DND-41 (cell line): ENCODE measurements around the gene FOXP1.
"Not testable (repeated sequence)": the region's sequence is repeated elsewhere in the genome, so short reads cannot be mapped to it uniquely, and the experiment has no call there.

Experiments
- ATAC-seq: fragments of 200-7000 bp; cut with Tn5 transposase; 3 replicates; pipeline ENCODE4 v1.9.1; 2021; ENCODE audit warnings: low read depth; ENCODE audit not compliant: insufficient read depth
- DNase-seq: peaks from one replicate; pipeline ENCODE4 v3.0.0-alpha.2; 2020
- H2AFZ ChIP-seq: 2 replicates; pipeline ENCODE4 v1.6.0; 2012; ENCODE audit warnings: low read depth, low read length
- H3K27ac ChIP-seq: 2 replicates; pipeline ENCODE4 v1.5.1; 2012; ENCODE audit warnings: low read length, inconsistent platforms
- H3K27me3 ChIP-seq: fragments of 200-600 bp; sonication (generic); 2 replicates; pipeline ENCODE4 v1.6.0; 2012; ENCODE audit warnings: low read length, mild to moderate bottlenecking, inconsistent platforms; ENCODE audit not compliant: insufficient read depth, poor library complexity
- H3K36me3 ChIP-seq: 2 replicates; pipeline ENCODE4 v1.5.1; 2012; ENCODE audit warnings: low read length, inconsistent platforms; ENCODE audit not compliant: insufficient read depth
- H3K4me1 ChIP-seq: 2 replicates; pipeline ENCODE4 v1.5.1; 2012; ENCODE audit warnings: mild to moderate bottlenecking, low read length; ENCODE audit not compliant: insufficient read depth
- H3K4me2 ChIP-seq: 2 replicates; pipeline ENCODE4 v1.6.0; 2012; ENCODE audit warnings: mild to moderate bottlenecking, moderate library complexity, low read length, inconsistent platforms; ENCODE audit not compliant: insufficient read depth
- H3K4me3 ChIP-seq, 2 experiments: fragments of 200-600 bp in 1 of 2; shearing (Covaris generic) in 1 of 2; 2 replicates each; pipeline ENCODE4 v1.5.1; 2012 to 2016; ENCODE audit warnings: inconsistent platforms in 2 of 2, low read length in 2 of 2, mild to moderate bottlenecking in 2 of 2, low read depth in 1 of 2, moderate library complexity in 1 of 2
- H3K79me2 ChIP-seq: 2 replicates; pipeline ENCODE4 v1.6.0; 2012; ENCODE audit warnings: low read length, inconsistent platforms; ENCODE audit not compliant: insufficient read depth
- H3K9ac ChIP-seq: 2 replicates; pipeline ENCODE4 v1.6.0; 2012; ENCODE audit warnings: low read depth, mild to moderate bottlenecking, inconsistent platforms, low read length, moderate library complexity
- H3K9me3 ChIP-seq: 2 replicates; pipeline ENCODE4 v1.5.1; 2012; ENCODE audit warnings: low read length, moderate library complexity, mild to moderate bottlenecking, inconsistent platforms; ENCODE audit not compliant: insufficient read depth, severe bottlenecking
- H4K20me1 ChIP-seq: 2 replicates; pipeline ENCODE4 v1.6.0; 2012; ENCODE audit warnings: low read length; ENCODE audit not compliant: insufficient read depth
- CTCF ChIP-seq: IDR thresholded peaks from 2 replicates; pipeline ENCODE4 v1.5.1; 2012; ENCODE audit warnings: borderline replicate concordance, low read length, moderate library complexity, mild to moderate bottlenecking; ENCODE audit not compliant: poor library complexity, severe bottlenecking; ENCODE audit errors: extremely low read depth
- EZH2 ChIP-seq: IDR thresholded peaks from 3 replicates; pipeline ENCODE4 v1.6.1; 2012; ENCODE audit warnings: borderline replicate concordance, low read depth, mild to moderate bottlenecking, moderate library complexity, low read length, inconsistent platforms; ENCODE audit not compliant: severe bottlenecking

FOXP1 gene

GRCh38 chr3:71438904-71439303 is 144.6 kb downstream of the FOXP1 start:
- H3K36me3 ChIP-seq, result 0 out of 2 replicates have a peak, but pooled peaks cover 3% of the 10 kb centered on the region
- DNase-seq (no peak), ATAC-seq (no peak)
- peaks cover 59% of the 10 kb centered on the region for H3K79me2 ChIP-seq
- H4K20me1 ChIP-seq, result peaks cover 6% of the 10 kb centered on the region; the same call in 1 of the 2 replicates
- TF ChIP-seq EZH2 (no peak), CTCF (no peak)
- peaks cover 51% of the 10 kb centered on the region for H3K4me1 ChIP-seq
- H3K9ac ChIP-seq, result no peak overlapping the region
- no peaks in the 10 kb centered on the region for H3K27me3 ChIP-seq
- H3K9me3 ChIP-seq, result no peaks in the 10 kb centered on the region
- no peak overlapping the region for H3K4me3 ChIP-seq
- H3K27ac ChIP-seq, result peak overlapping the region; percentile 45
- no peak overlapping the region for H2AFZ ChIP-seq
- no peak overlapping the region for H3K4me2 ChIP-seq

GRCh38 chr3:71438071-71438685 is 145.3 kb downstream of the FOXP1 start:
- no peaks in the 10 kb centered on the region for H3K27me3 ChIP-seq
- H3K79me2 ChIP-seq, result peaks cover 61% of the 10 kb centered on the region
- DNase-seq, result no peak
- no peak overlapping the region for H2AFZ ChIP-seq
- H3K4me2 ChIP-seq, result no peak overlapping the region
- H3K36me3 ChIP-seq, result 0 out of 2 replicates have a peak, but pooled peaks cover 3% of the 10 kb centered on the region
- peaks cover 50% of the 10 kb centered on the region for H3K4me1 ChIP-seq
- no peak for ATAC-seq
- H3K27ac ChIP-seq, result no peak overlapping the region
- H4K20me1 ChIP-seq, result peaks cover 9% of the 10 kb centered on the region; the same call in 1 of the 2 replicates
- no peak overlapping the region for H3K4me3 ChIP-seq
- TF ChIP-seq EZH2 (no peak), CTCF (no peak)
- no peak overlapping the region for H3K9ac ChIP-seq
- no peaks in the 10 kb centered on the region for H3K9me3 ChIP-seq

DNA sequence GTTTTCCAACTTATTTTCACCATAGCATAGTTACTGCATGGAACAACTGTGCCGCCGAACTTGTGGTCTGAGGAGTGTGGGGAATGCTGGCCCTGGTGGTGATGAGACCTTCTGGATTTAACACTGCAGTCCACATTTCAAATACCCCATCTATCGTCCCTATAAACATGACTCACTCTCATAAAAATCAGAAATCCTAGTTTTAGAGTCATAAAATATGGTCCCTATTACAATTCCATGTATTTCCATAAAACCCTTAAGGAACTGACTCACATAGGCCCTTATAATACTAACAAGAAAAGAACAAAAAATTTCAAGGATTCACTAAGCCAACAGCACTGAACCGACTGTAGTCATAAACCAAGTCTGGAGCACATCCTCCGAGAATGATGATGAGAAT is 147.2 kb downstream of the FOXP1 start:
- Histone ChIP-seq H3K4me1 (peaks cover 44% of the 10 kb centered on the region), H3K4me3 (no peak overlapping the region), H3K79me2 (peaks cover 60% of the 10 kb centered on the region)

DNA sequence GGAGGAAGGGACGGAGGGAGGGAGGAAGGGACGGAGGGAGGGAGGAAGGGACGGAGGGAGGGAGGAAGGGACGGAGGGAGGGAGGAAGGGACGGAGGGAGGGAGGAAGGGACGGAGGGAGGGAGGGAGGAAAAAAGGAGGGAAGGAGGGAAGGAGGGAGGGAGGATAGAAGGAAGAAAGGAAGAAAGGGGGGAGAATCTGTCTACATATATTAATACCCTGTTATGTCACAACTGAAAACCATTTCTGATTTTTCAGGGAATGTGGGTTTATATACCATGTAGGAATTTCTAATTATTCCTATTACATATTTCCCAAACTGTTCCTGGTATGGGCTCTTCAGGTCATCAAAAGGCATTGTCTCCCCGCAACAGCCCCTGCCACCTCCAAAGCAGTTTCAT is 147.7 kb downstream of the FOXP1 start:
- not testable (repeated sequence) for H3K4me2 ChIP-seq, H3K27me3 ChIP-seq, H3K36me3 ChIP-seq, H3K4me3 ChIP-seq, H3K27ac ChIP-seq, ATAC-seq, H2AFZ ChIP-seq, H3K9me3 ChIP-seq, DNase-seq, H3K9ac ChIP-seq
- Histone ChIP-seq H3K79me2 (peaks cover 60% of the 10 kb centered on the region), H3K4me1 (peaks cover 39% of the 10 kb centered on the region), H4K20me1 (peaks cover 12% of the 10 kb centered on the region; the same call in 1 of the 2 replicates)

More for the DNA sequence above, 147.2 kb downstream of the FOXP1 start:
- TF ChIP-seq EZH2 (no peak), CTCF (no peak)
- Histone ChIP-seq H3K27ac (no peak overlapping the region), H3K9me3 (no peaks in the 10 kb centered on the region), H4K20me1 (peaks cover 10% of the 10 kb centered on the region; the same call in 1 of the 2 replicates), H3K9ac (no peak overlapping the region), H3K36me3 (0 out of 2 replicates have a peak, but pooled peaks cover 3% of the 10 kb centered on the region), H2AFZ (no peak overlapping the region), H3K4me2 (no peak overlapping the region), H3K27me3 (no peaks in the 10 kb centered on the region)
- ATAC-seq, result no peak
- DNase-seq, result no peak
